Mesenchymal stem cell (in vitro differentiated cells and primary cell): ENCODE measurements around the gene ITGB5.
"Not testable (repeated sequence)": the region's sequence is repeated elsewhere in the genome, so short reads cannot be mapped to it uniquely, and the experiment has no call there.

Experiments
- DNase-seq: peaks from one replicate; pipeline ENCODE4 v3.0.0-alpha.2; 2013
- H2AFZ ChIP-seq: one replicate; pipeline ENCODE4 v1.6.1; 2013; ENCODE audit warnings: low read depth, mild to moderate bottlenecking, control low read depth, inconsistent platforms, low read length, moderate library complexity
- H2AK5ac ChIP-seq: 2 replicates; pipeline ENCODE4 v1.6.1; 2013; ENCODE audit warnings: low read length, moderate library complexity, mild to moderate bottlenecking, inconsistent platforms; ENCODE audit not compliant: severe bottlenecking
- H2BK120ac ChIP-seq: one replicate; pipeline ENCODE4 v1.6.1; 2013; ENCODE audit warnings: low read depth, mild to moderate bottlenecking, inconsistent platforms, low read length, moderate library complexity
- H2BK12ac ChIP-seq, 2 experiments: one replicate each; pipeline ENCODE4 v1.6.1; 2013; ENCODE audit warnings: inconsistent platforms in 2 of 2, low read length in 2 of 2, mild to moderate bottlenecking in 2 of 2, moderate library complexity in 2 of 2, control low read depth in 1 of 2
- H2BK15ac ChIP-seq: one replicate; pipeline ENCODE4 v1.6.1; 2013; ENCODE audit warnings: mild to moderate bottlenecking, low read depth, inconsistent platforms; ENCODE audit not compliant: poor library complexity, severe bottlenecking
- H2BK5ac ChIP-seq: 2 replicates; pipeline ENCODE4 v1.6.1; 2013; ENCODE audit warnings: low read depth, mild to moderate bottlenecking, low read length, control low read depth, inconsistent platforms; ENCODE audit not compliant: poor library complexity, severe bottlenecking
- H3K14ac ChIP-seq, 2 experiments: one replicate each; pipeline ENCODE4 v1.6.1; 2013; ENCODE audit warnings: inconsistent platforms in 2 of 2, low read length in 2 of 2, control low read depth in 1 of 2, mild to moderate bottlenecking in 1 of 2, moderate library complexity in 1 of 2
- H3K18ac ChIP-seq, 2 experiments: one replicate each; pipeline ENCODE4 v1.6.1; 2013; ENCODE audit warnings: inconsistent platforms in 2 of 2, low read length in 2 of 2, control low read depth in 1 of 2, low read depth in 1 of 2, mild to moderate bottlenecking in 1 of 2
- H3K23ac ChIP-seq, 2 experiments: one replicate each; pipeline ENCODE4 v1.6.1; 2013; ENCODE audit warnings: inconsistent platforms in 2 of 2, low read length in 2 of 2, mild to moderate bottlenecking in 2 of 2, moderate library complexity in 2 of 2, control low read depth in 1 of 2
- H3K27ac ChIP-seq: 2 replicates; pipeline ENCODE4 v1.5.1; 2013; ENCODE audit warnings: mild to moderate bottlenecking, moderate library complexity, low read length, control low read depth, inconsistent platforms; ENCODE audit not compliant: poor library complexity, severe bottlenecking
- H3K27me3 ChIP-seq, 2 experiments: 2 replicates each; pipeline versions ENCODE4 v1.6.1 to v1.7.0; 2013; ENCODE audit warnings: low read length in 2 of 2, mild to moderate bottlenecking in 2 of 2, moderate library complexity in 2 of 2, control low read depth in 1 of 2, inconsistent platforms in 1 of 2; ENCODE audit not compliant: control insufficient read depth in 1 of 2, insufficient read depth in 1 of 2
- H3K36me3 ChIP-seq, 2 experiments: 2 replicates each; pipeline versions ENCODE4 v1.6.1 to v1.7.0; 2013; ENCODE audit warnings: low read length in 2 of 2, control low read depth in 1 of 2, inconsistent platforms in 1 of 2, low read depth in 1 of 2, mild to moderate bottlenecking in 1 of 2; ENCODE audit not compliant: insufficient read depth in 2 of 2, control insufficient read depth in 1 of 2
- H3K4ac ChIP-seq, 2 experiments: one replicate each; pipeline ENCODE4 v1.6.1; 2013; ENCODE audit warnings: inconsistent platforms in 2 of 2, low read length in 2 of 2, mild to moderate bottlenecking in 2 of 2, moderate library complexity in 2 of 2, control low read depth in 1 of 2, low read depth in 1 of 2
- H3K4me1 ChIP-seq: 2 replicates; pipeline ENCODE4 v1.6.1; 2013; ENCODE audit warnings: low read depth, low read length, control low read depth; ENCODE audit not compliant: control insufficient read depth, insufficient read depth
- H3K4me2 ChIP-seq: 2 replicates; pipeline ENCODE4 v1.6.1; 2013; ENCODE audit warnings: low read length, mild to moderate bottlenecking, inconsistent platforms; ENCODE audit not compliant: poor library complexity, severe bottlenecking
- H3K4me3 ChIP-seq, 2 experiments: 2 replicates each; pipeline versions ENCODE4 v1.5.1 to v1.7.0; 2013; ENCODE audit warnings: low read length in 2 of 2, mild to moderate bottlenecking in 2 of 2, control low read depth in 1 of 2, low read depth in 1 of 2; ENCODE audit not compliant: insufficient read depth in 1 of 2
- H3K79me1 ChIP-seq: replicated peaks from 2 replicates; pipeline ENCODE4 v1.6.1; 2013; ENCODE audit warnings: mild to moderate bottlenecking, control low read depth, low read length, inconsistent platforms; ENCODE audit not compliant: poor library complexity, severe bottlenecking
- H3K9ac ChIP-seq: 2 replicates; pipeline ENCODE4 v1.7.0; 2013; ENCODE audit warnings: mild to moderate bottlenecking, low read length, moderate library complexity
- H3K9me3 ChIP-seq: 2 replicates; pipeline ENCODE4 v1.7.0; 2013; ENCODE audit warnings: mild to moderate bottlenecking, low read length; ENCODE audit not compliant: control insufficient read depth
- H4K8ac ChIP-seq: one replicate; pipeline ENCODE4 v1.6.1; 2013; ENCODE audit warnings: inconsistent platforms, mild to moderate bottlenecking, low read length, moderate library complexity
- H4K91ac ChIP-seq: one replicate; pipeline ENCODE4 v1.6.1; 2013; ENCODE audit warnings: mild to moderate bottlenecking, low read length, inconsistent platforms
- WGBS: methylation state at CpG from one replicate; pipeline ENCODE4 v1.1.7; 2013; ENCODE audit warnings: mixed read lengths; 5-methylcytosine and 5-hydroxymethylcytosine counted together

The ITGB5 gene

GRCh38 chr3:124751501-124751900 is 135.7 kb downstream of the ITGB5 start:
- Histone ChIP-seq H3K23ac (no peak overlapping the region), H3K9me3 (no peaks in the 10 kb centered on the region), H3K4me1 (no peaks in the 10 kb centered on the region), H3K27me3 (no peaks in the 10 kb centered on the region), H3K14ac (no peak overlapping the region), H2BK15ac (no peak overlapping the region), H2BK5ac (no peak overlapping the region), H4K91ac (no peak overlapping the region), H2BK12ac (no peak overlapping the region), H3K4ac (no peak overlapping the region), H3K36me3 (peaks cover 11 to 12% of the 10 kb centered on the region in 2 experiments), H3K18ac (no peak overlapping the region), H3K4me2 (no peak overlapping the region), H2AK5ac (no peak overlapping the region), H4K8ac (no peak overlapping the region), H2AFZ (no peak overlapping the region), H3K9ac (no peak overlapping the region), H3K4me3 (no peak overlapping the region), H2BK120ac (no peak overlapping the region), H3K27ac (no peak overlapping the region), H3K79me1 (no peaks in the 10 kb centered on the region)
- WGBS = 50% methylated on average over 2 of the region's 5 CpGs
- DNase-seq = no peak

- H3K18ac ChIP-seq, H2BK15ac ChIP-seq, H2AFZ ChIP-seq, H3K4ac ChIP-seq, H4K8ac ChIP-seq, H3K23ac ChIP-seq, H3K14ac ChIP-seq, H3K79me1 ChIP-seq, H3K4me1 ChIP-seq, H4K91ac ChIP-seq, H2BK12ac ChIP-seq, H3K27me3 ChIP-seq, H3K4me3 ChIP-seq, H2BK5ac ChIP-seq, H3K9me3 ChIP-seq, H2AK5ac ChIP-seq, H3K27ac ChIP-seq, H2BK120ac ChIP-seq, DNase-seq, H3K4me2 ChIP-seq, H3K9ac ChIP-seq: not testable (repeated sequence)
- 97% methylated on average over 3 of the region's 27 CpGs for WGBS
- H3K36me3 ChIP-seq = peaks cover 20 to 25% of the 10 kb centered on the region in 2 experiments
These were observed 137.3 kb downstream of the ITGB5 start for GRCh38 chr3:124749877-124750276.

DNA sequence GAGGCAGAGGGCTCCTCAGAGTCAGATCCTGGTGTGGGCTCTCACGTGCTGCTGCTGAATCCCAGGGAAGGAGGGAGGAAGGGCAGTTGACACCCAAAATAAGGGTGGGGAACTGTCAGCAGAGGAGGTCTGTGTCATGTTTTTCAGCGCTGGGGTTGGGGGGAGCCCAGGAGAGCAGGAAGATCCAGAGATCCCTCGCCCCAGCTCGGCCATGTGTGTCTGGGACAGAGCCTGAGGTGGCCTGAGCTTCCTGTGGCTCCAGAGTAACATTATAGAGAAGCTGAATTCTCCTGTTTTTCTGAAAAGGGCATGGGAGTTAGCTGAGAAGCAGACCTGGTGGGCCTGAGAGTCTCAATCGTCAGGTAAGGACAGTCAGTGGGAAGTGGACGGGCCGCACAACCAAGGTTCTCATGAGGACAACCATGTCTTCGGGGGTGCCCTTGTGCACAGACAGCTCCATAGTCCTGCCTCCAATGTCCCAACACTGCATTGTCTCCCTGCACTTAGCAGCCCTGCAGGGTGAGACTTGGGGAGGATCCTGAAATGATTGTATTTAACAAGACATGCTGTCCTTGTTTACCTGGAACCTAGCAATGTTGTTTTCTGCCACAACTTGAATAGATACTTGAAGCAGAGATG is 138.5 kb downstream of the ITGB5 start:
- H4K91ac ChIP-seq = no peak overlapping the region
- no peak overlapping the region for H2BK15ac ChIP-seq
- no peak overlapping the region for H2BK5ac ChIP-seq
- H3K9ac ChIP-seq = no peak overlapping the region
- no peak overlapping the region for H3K27ac ChIP-seq
- WGBS = 87% methylated on average over 8 of the region's 8 CpGs
- H2AK5ac ChIP-seq = no peak overlapping the region
- no peak overlapping the region for H3K4me3 ChIP-seq
- H3K9me3 ChIP-seq = no peaks in the 10 kb centered on the region
- peaks cover 4% of the 10 kb centered on the region for H3K4me1 ChIP-seq
- DNase-seq = no peak
- no peak overlapping the region for H3K4me2 ChIP-seq
- H2AFZ ChIP-seq = no peak overlapping the region
- no peak overlapping the region for H3K14ac ChIP-seq
- H3K23ac ChIP-seq = peak overlapping the region in 1 of 2 experiments; percentile 42
- H2BK120ac ChIP-seq = no peak overlapping the region
- H3K36me3 ChIP-seq = peaks cover 26 to 37% of the 10 kb centered on the region in 2 experiments
- no peaks in the 10 kb centered on the region for H3K27me3 ChIP-seq
- H3K79me1 ChIP-seq = peaks cover 4% of the 10 kb centered on the region
- H3K18ac ChIP-seq = no peak overlapping the region
- H3K4ac ChIP-seq = peak overlapping the region in 1 of 2 experiments; percentile 46
- no peak overlapping the region for H2BK12ac ChIP-seq
- H4K8ac ChIP-seq = no peak overlapping the region

GRCh38 chr3:124747111-124747981 is 139.8 kb downstream of the ITGB5 start:
- no peak overlapping the region for H3K9ac ChIP-seq
- no peak overlapping the region for H3K23ac ChIP-seq
- no peak overlapping the region for H4K91ac ChIP-seq
- no peak overlapping the region for H3K27ac ChIP-seq
- H4K8ac ChIP-seq = no peak overlapping the region
- H2BK5ac ChIP-seq = no peak overlapping the region
- no peak overlapping the region for H2BK120ac ChIP-seq
- H3K36me3 ChIP-seq = peaks cover 26 to 42% of the 10 kb centered on the region in 2 experiments
- no peak overlapping the region for H3K18ac ChIP-seq
- H2BK12ac ChIP-seq = no peak overlapping the region
- no peak overlapping the region for H3K14ac ChIP-seq
- no peak for DNase-seq
- H3K4me3 ChIP-seq = no peak overlapping the region
- no peak overlapping the region for H2AFZ ChIP-seq
- no peak overlapping the region for H3K4ac ChIP-seq
- no peak overlapping the region for H2BK15ac ChIP-seq
- H3K79me1 ChIP-seq = peaks cover 4% of the 10 kb centered on the region
- no peak overlapping the region for H3K4me2 ChIP-seq
- H2AK5ac ChIP-seq = no peak overlapping the region
- H3K9me3 ChIP-seq = no peaks in the 10 kb centered on the region
- WGBS = 95% methylated on average over 14 of the region's 14 CpGs
- no peaks in the 10 kb centered on the region for H3K27me3 ChIP-seq
- peaks cover 4% of the 10 kb centered on the region for H3K4me1 ChIP-seq
